B cell (primary cell): ENCODE data around the gene SLN. TPM values are rescaled to one million over a fixed set of nuclear protein-coding genes. Genes with fewer than 3 reads are reported as not detected.

Experiments used
- ATAC-seq: fragments of 200-7000 bp; cut with Tn5 transposase; one replicate; pipeline ENCODE4 v1.10.0; 2021; ENCODE audit warnings: low read depth, mild to moderate bottlenecking, moderate number of reproducible peaks, moderate library complexity
- CTCF ChIA-PET: fragments of 350-600 bp; sonication (Branson Sonifier 250); formaldehyde crosslinking; loops from one replicate; lab custom pipeline; 2021; ENCODE audit warnings: antibody characterized with exemption, inconsistent platforms; lab: Charles Lee
- POLR2A ChIA-PET: fragments of 350-600 bp; sonication (Branson Sonifier 250); formaldehyde crosslinking; loops from one replicate; lab custom pipeline; 2021; ENCODE audit warnings: antibody characterized with exemption; lab: Charles Lee
- DNase-seq: peaks from one replicate; pipeline ENCODE4 v3.0.0; 2013
- H2AFZ ChIP-seq: 2 replicates; pipeline ENCODE4 v1.6.1; 2012; ENCODE audit warnings: mild to moderate bottlenecking, low read depth, low read length; ENCODE audit not compliant: insufficient read depth, poor library complexity, severe bottlenecking
- H3K27ac ChIP-seq, 2 donors: 1 replicate in 1 of 2; 2 replicates in 1 of 2; pipeline ENCODE4 v1.5.1; 2012 to 2013; ENCODE audit warnings: low read length in 2 of 2, mild to moderate bottlenecking in 2 of 2, moderate library complexity in 1 of 2
- H3K27me3 ChIP-seq, 4 experiments: fragments of 200-600 bp in 1 of 4; sonication (generic) in 1 of 4; replicated peaks in 1 of 4; 1 replicate in 2 of 4; 2 replicates in 2 of 4; pipeline versions ENCODE4 v1.6.1 to v1.7.0; 2013 to 2016; ENCODE audit warnings: low read length in 3 of 4, mild to moderate bottlenecking in 2 of 4, mixed read lengths in 1 of 4, moderate library complexity in 1 of 4; ENCODE audit not compliant: insufficient read depth in 4 of 4, control insufficient read depth in 3 of 4; ENCODE audit errors: control extremely low read depth in 1 of 4
- H3K36me3 ChIP-seq, 2 experiments: replicated peaks in 1 of 2; 1 replicate in 1 of 2; 2 replicates in 1 of 2; pipeline versions ENCODE4 v1.6.1 to v1.7.1; 2013; ENCODE audit warnings: low read length in 1 of 2; ENCODE audit not compliant: insufficient read depth in 2 of 2, control insufficient read depth in 1 of 2; ENCODE audit errors: control extremely low read depth in 1 of 2, extremely low read depth in 1 of 2
- H3K4me1 ChIP-seq, 2 donors: fragments of 200-600 bp in 1 of 2; sonication (generic) in 1 of 2; 1 replicate in 1 of 2; 2 replicates in 1 of 2; pipeline versions ENCODE4 v1.5.1 to v1.6.1; 2013 to 2017; ENCODE audit warnings: low read length in 2 of 2; ENCODE audit not compliant: control insufficient read depth in 2 of 2, insufficient read depth in 2 of 2
- H3K4me2 ChIP-seq: replicated peaks from 2 replicates; pipeline ENCODE3; 2012; ENCODE audit warnings: mild to moderate bottlenecking, low read depth, low read length; ENCODE audit not compliant: poor library complexity, severe bottlenecking
- H3K4me3 ChIP-seq, 5 experiments: fragments of 200-600 bp in 1 of 5; sonication (generic) in 1 of 5; 1 replicate in 3 of 5; 2 replicates in 2 of 5; pipeline versions ENCODE4 v1.5.1 to v1.7.0; 2011 to 2016; ENCODE audit warnings: low read length in 4 of 5, mild to moderate bottlenecking in 4 of 5, low read depth in 2 of 5, control low read depth in 1 of 5, moderate library complexity in 1 of 5; ENCODE audit not compliant: insufficient read depth in 1 of 5; ENCODE audit errors: control extremely low read depth in 1 of 5, extremely low read depth in 1 of 5
- H3K79me2 ChIP-seq: fragments of 200-600 bp; sonication (generic); one replicate; pipeline ENCODE4 v1.6.0; 2016; ENCODE audit warnings: low read length; ENCODE audit not compliant: control insufficient read depth, insufficient read depth
- H3K9ac ChIP-seq: fragments of 200-600 bp; sonication (generic); 2 replicates; pipeline ENCODE4 v1.6.1; 2017; ENCODE audit warnings: mild to moderate bottlenecking, low read length, moderate library complexity
- H3K9me3 ChIP-seq, 3 donors: one replicate each; pipeline versions ENCODE4 v1.6.1 to v1.7.1; 2013; ENCODE audit warnings: low read length in 2 of 3; ENCODE audit not compliant: control insufficient read depth in 2 of 3, insufficient read depth in 1 of 3; ENCODE audit errors: control extremely low read depth in 1 of 3
- H4K20me1 ChIP-seq: 2 replicates; pipeline ENCODE4 v1.6.0; 2012; ENCODE audit warnings: mild to moderate bottlenecking, low read length; ENCODE audit not compliant: insufficient read depth, control insufficient read depth, poor library complexity, severe bottlenecking
- H3K27ac Mint-ChIP-seq: one replicate; pipeline ENCODE4 v1.8.0; 2021; ENCODE audit warnings: mixed read lengths
- H3K27me3 Mint-ChIP-seq: one replicate; pipeline ENCODE4 v1.8.0; 2021; ENCODE audit warnings: mixed read lengths
- H3K4me1 Mint-ChIP-seq: one replicate; pipeline ENCODE4 v1.8.0; 2021; ENCODE audit warnings: mixed read lengths
- H3K4me3 Mint-ChIP-seq: one replicate; pipeline ENCODE4 v1.8.0; 2021; ENCODE audit warnings: mixed read lengths
- H3K9me3 Mint-ChIP-seq: one replicate; pipeline ENCODE4 v1.8.0; 2022; ENCODE audit warnings: mixed read lengths; ENCODE audit not compliant: insufficient read depth
- EZH2 ChIP-seq: IDR thresholded peaks from 2 replicates; pipeline ENCODE4 v1.6.1; 2012; ENCODE audit warnings: borderline replicate concordance, low read depth, mild to moderate bottlenecking, moderate library complexity, low read length; ENCODE audit not compliant: insufficient read depth, poor library complexity, severe bottlenecking
- WGBS: methylation state at CpG from one replicate; pipeline ENCODE4 v1.1.5; 2013; ENCODE audit warnings: missing lambda C conversion rate; ENCODE audit not compliant: insufficient coverage; 5-methylcytosine and 5-hydroxymethylcytosine counted together
- intact Hi-C: fragments of 100-400 bp; cut with micrococcal nuclease; formaldehyde crosslinking; loops from one replicate; pipeline ENCODE4 v1.10.0; 2022
- polyA plus RNA-seq: library from polyadenylated mRNA; depleted of rRNA; stranded (reverse); fragments of >200 nt; gene quantifications from 2 replicates; pipeline ENCODE4 v1.2.3, GENCODE V29; 2012
- total RNA-seq, 2 donors: library from RNA; stranded (reverse); fragments of 120-200 nt in 1 of 2; gene quantifications; 1 replicate in 1 of 2; 2 replicates in 1 of 2; pipeline versions ENCODE4 v1.2.3 to v1.2.4, GENCODE V29; 2013 to 2022
- TF ChIP-seq, protein P1 (sequence below): fragments of 200-600 bp; IDR thresholded peaks from one replicate; pipeline ENCODE4 v1.8.0; 2022; ENCODE audit warnings: antibody characterized with exemption, mild to moderate bottlenecking

The SLN gene
- total and polyA plus RNA-seq, 2 donors (not counting 1 experiment from before 2014, with no cell fraction given): not detected

DNA sequence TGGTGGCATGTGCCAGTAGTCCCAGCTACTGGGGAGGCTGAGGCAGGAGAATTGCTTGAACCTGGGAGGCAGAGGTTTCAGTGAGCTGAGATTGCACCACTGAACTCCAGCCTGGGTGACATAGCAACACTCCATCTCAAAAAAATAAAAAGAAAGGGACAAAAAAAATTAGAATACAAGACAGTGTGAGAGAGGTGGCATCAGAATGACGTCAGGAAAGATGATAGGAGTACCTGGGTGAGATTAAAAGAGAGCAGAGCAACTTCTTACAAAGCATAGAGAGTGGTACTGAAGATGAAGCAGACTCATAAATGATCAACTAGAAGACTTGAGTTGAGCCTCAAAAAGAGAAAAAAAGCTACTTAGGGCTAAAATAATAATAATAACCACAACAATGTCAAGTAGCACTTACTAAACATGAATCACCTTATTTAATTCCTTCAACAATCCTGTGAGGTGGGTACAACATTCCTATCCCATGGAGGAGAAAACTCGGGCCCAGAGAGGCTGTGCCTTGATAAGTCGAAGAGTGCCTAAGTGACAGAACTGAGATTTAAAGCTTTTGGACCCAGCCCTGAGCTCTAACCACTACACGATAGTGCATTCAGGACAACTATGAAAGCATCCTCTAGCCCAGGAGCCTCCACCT is 5.2 kb upstream of the SLN start:
- Mint-ChIP-seq H3K4me1 (no peaks in the 10 kb centered on the region), H3K4me3 (no peak overlapping the region), H3K9me3 (no peaks in the 10 kb centered on the region), H3K27ac (no peak overlapping the region), H3K27me3 (peaks cover 34% of the 10 kb centered on the region)
- H2AFZ ChIP-seq: no peak overlapping the region
- no peak overlapping the region for H3K9ac ChIP-seq
- DNase-seq (no peak), ATAC-seq (no peak)
- H3K27me3 ChIP-seq: peaks cover 0 to 7% (median 1%) of the 10 kb centered on the region in 4 experiments
- H3K36me3 ChIP-seq: no peaks in the 10 kb centered on the region
- no peaks in the 10 kb centered on the region for H3K9me3 ChIP-seq
- H3K4me1 ChIP-seq: no peaks in the 10 kb centered on the region
- no peaks in the 10 kb centered on the region for H3K79me2 ChIP-seq
- no peaks in the 10 kb centered on the region for H4K20me1 ChIP-seq
- no peak overlapping the region for H3K4me2 ChIP-seq
- intact Hi-C loops: no loop called here
- WGBS: 72% methylated on average over 3 of the region's 4 CpGs
- no peak overlapping the region for H3K4me3 ChIP-seq
- TF ChIP-seq, protein P1, sequence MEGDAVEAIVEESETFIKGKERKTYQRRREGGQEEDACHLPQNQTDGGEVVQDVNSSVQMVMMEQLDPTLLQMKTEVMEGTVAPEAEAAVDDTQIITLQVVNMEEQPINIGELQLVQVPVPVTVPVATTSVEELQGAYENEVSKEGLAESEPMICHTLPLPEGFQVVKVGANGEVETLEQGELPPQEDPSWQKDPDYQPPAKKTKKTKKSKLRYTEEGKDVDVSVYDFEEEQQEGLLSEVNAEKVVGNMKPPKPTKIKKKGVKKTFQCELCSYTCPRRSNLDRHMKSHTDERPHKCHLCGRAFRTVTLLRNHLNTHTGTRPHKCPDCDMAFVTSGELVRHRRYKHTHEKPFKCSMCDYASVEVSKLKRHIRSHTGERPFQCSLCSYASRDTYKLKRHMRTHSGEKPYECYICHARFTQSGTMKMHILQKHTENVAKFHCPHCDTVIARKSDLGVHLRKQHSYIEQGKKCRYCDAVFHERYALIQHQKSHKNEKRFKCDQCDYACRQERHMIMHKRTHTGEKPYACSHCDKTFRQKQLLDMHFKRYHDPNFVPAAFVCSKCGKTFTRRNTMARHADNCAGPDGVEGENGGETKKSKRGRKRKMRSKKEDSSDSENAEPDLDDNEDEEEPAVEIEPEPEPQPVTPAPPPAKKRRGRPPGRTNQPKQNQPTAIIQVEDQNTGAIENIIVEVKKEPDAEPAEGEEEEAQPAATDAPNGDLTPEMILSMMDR: no peak
- no peak for TF ChIP-seq EZH2
- H3K27ac ChIP-seq: no peak overlapping the region
- ChIA-PET POLR2A (no interaction called here), CTCF (no interaction called here)

DNA sequence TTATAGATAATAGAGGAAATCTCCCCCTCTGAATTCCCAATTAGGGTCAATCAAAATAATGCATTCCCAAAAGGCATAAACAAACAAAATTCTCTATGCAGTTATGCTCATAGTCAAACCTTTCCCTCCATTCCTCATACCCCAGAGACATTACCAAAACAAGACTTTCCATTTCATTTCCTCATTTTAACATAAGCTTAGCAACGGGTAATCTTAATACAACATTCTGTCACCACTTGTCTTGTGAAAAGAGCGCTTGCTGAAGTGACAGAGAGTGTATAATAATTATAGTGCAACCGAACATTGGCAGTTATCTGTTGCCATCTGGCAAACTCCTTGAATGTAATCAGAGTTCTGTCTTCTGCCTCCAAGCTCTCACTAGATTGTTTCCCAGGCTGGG is 1.2 kb upstream of the SLN start:
- Histone ChIP-seq H4K20me1 (no peaks in the 10 kb centered on the region), H3K9me3 (no peaks in the 10 kb centered on the region), H3K27ac (no peak overlapping the region), H3K4me2 (no peak overlapping the region), H3K4me3 (no peak overlapping the region), H2AFZ (no peak overlapping the region), H3K4me1 (no peaks in the 10 kb centered on the region), H3K27me3 (peaks cover 0 to 7% (median 1%) of the 10 kb centered on the region in 4 experiments), H3K9ac (no peak overlapping the region), H3K79me2 (no peaks in the 10 kb centered on the region), H3K36me3 (no peaks in the 10 kb centered on the region)
- H3K4me3 Mint-ChIP-seq: no peak overlapping the region
- no peak overlapping the region for H3K27ac Mint-ChIP-seq
- H3K27me3 Mint-ChIP-seq: peaks cover 44% of the 10 kb centered on the region
- TF ChIP-seq, protein P1: no peak
- TF ChIP-seq EZH2: no peak
- ChIA-PET POLR2A (no interaction called here), CTCF (interaction anchor here (0.6 kb wide), 1 partner anchor 189 kb away, joined by 3 read pairs; no protein-coding TSS in a partner anchor)
- ATAC-seq (no peak), DNase-seq (no peak)
- no peaks in the 10 kb centered on the region for H3K4me1 Mint-ChIP-seq
- 88% methylated on average over 1 of the region's 3 CpGs for WGBS
- no peaks in the 10 kb centered on the region for H3K9me3 Mint-ChIP-seq
- intact Hi-C loops: no loop called here
